H1 (cell line): Measurements from ENCODE around the gene RBBP8. TPM values are rescaled to one million over a fixed set of nuclear protein-coding genes. Genes with fewer than 3 reads are reported as not detected.

Source experiments
- CTCF ChIA-PET: fragments of 300-600 bp; sonication (Branson Sonifier 250); formaldehyde crosslinking; loops from one replicate; lab custom pipeline; 2021; ENCODE audit not compliant: partially characterized antibody; lab: Charles Lee
- POLR2A ChIA-PET: fragments of 300-600 bp; sonication (Branson Sonifier 250); formaldehyde crosslinking; loops from one replicate; lab custom pipeline; 2021; ENCODE audit warnings: inconsistent platforms; ENCODE audit not compliant: partially characterized antibody; lab: Charles Lee
- DNase-seq, 2 experiments: peaks; one replicate each; pipeline versions ENCODE4 v3.0.0 to v3.0.0-alpha.2; 2010 to 2022; ENCODE audit warnings: low spot score in 2 of 2, low read depth in 1 of 2, mixed read lengths in 1 of 2
- FAIRE-seq: peaks from 2 replicates; lab custom pipeline; 2011; peaks lifted over from hg19 to GRCh38; lab: Jason Lieb, UNC
- H2AFZ ChIP-seq: 2 replicates; pipeline ENCODE4 v1.8.1; 2012; ENCODE audit warnings: low read length, inconsistent platforms
- H2AK5ac ChIP-seq: 2 replicates; pipeline ENCODE4 v1.6.1; 2013; ENCODE audit warnings: low read depth, low read length
- H2BK120ac ChIP-seq: replicated peaks from 2 replicates; pipeline ENCODE3; 2013; ENCODE audit warnings: low read depth, low read length, inconsistent platforms
- H2BK12ac ChIP-seq: 2 replicates; pipeline ENCODE4 v1.6.1; 2013; ENCODE audit warnings: low read depth, low read length
- H2BK15ac ChIP-seq: 2 replicates; pipeline ENCODE4 v1.6.1; 2013; ENCODE audit warnings: low read length
- H2BK20ac ChIP-seq: 2 replicates; pipeline ENCODE4 v1.6.1; 2013; ENCODE audit warnings: low read length
- H2BK5ac ChIP-seq: 2 replicates; pipeline ENCODE4 v1.6.1; 2013; ENCODE audit warnings: low read depth, low read length
- H3K14ac ChIP-seq: 2 replicates; pipeline ENCODE4 v1.6.1; 2013; ENCODE audit warnings: inconsistent platforms; ENCODE audit not compliant: insufficient read length
- H3K18ac ChIP-seq: 2 replicates; pipeline ENCODE4 v1.6.1; 2013; ENCODE audit warnings: low read length; ENCODE audit errors: extremely low read depth
- H3K23ac ChIP-seq: 2 replicates; pipeline ENCODE4 v1.6.1; 2013; ENCODE audit warnings: inconsistent platforms; ENCODE audit not compliant: insufficient read length
- H3K23me2 ChIP-seq: 2 replicates; pipeline ENCODE4 v1.6.1; 2013; ENCODE audit warnings: low read depth, low read length
- H3K27ac ChIP-seq: 2 replicates; pipeline ENCODE4 v1.6.1; 2011; ENCODE audit warnings: low read depth, low read length, inconsistent platforms
- H3K27me3 ChIP-seq, 4 experiments: replicated peaks in 1 of 4; 1 replicate in 1 of 4; 2 replicates in 3 of 4; pipeline versions ENCODE4 v1.6.1 to v1.8.1; 2011 to 2013; ENCODE audit warnings: low read length in 3 of 4, mild to moderate bottlenecking in 3 of 4, inconsistent platforms in 2 of 4, mixed read lengths in 2 of 4, moderate library complexity in 1 of 4; ENCODE audit not compliant: control insufficient read depth in 3 of 4, insufficient read depth in 3 of 4; ENCODE audit errors: extremely low read depth in 1 of 4
- H3K36me3 ChIP-seq, 4 experiments: 2 replicates each; pipeline versions ENCODE4 v1.6.1 to v1.8.1; 2011 to 2013; ENCODE audit warnings: mild to moderate bottlenecking in 4 of 4, low read length in 3 of 4, moderate library complexity in 2 of 4, control low read depth in 1 of 4, inconsistent platforms in 1 of 4; ENCODE audit not compliant: insufficient read depth in 4 of 4, control insufficient read depth in 2 of 4
- H3K4ac ChIP-seq: replicated peaks from 2 replicates; pipeline ENCODE3; 2013; ENCODE audit warnings: low read length, low read depth, mixed read lengths, inconsistent platforms; ENCODE audit not compliant: insufficient read length
- H3K4me1 ChIP-seq, 4 experiments: replicated peaks in 1 of 4; 1 replicate in 1 of 4; 2 replicates in 3 of 4; pipeline versions ENCODE4 v1.6.1 to v1.8.1; 2011 to 2013; ENCODE audit warnings: low read length in 3 of 4, inconsistent platforms in 2 of 4, mixed read lengths in 1 of 4; ENCODE audit not compliant: insufficient read depth in 4 of 4, control insufficient read depth in 3 of 4
- H3K4me2 ChIP-seq, 2 experiments: 2 replicates each; pipeline versions ENCODE4 v1.6.1 to v1.8.1; 2011 to 2013; ENCODE audit warnings: low read depth in 2 of 2, low read length in 2 of 2, control low read depth in 1 of 2, inconsistent platforms in 1 of 2, mild to moderate bottlenecking in 1 of 2; ENCODE audit not compliant: insufficient read depth in 1 of 2
- H3K4me3 ChIP-seq, 4 experiments: fragments of 200-600, 300-600 bp in 1 of 4; sonication (generic), shearing (Covaris generic), sonication (Bioruptor Twin) in 1 of 4; 2 replicates each; pipeline versions ENCODE4 v1.5.1 to v1.8.1; 2011 to 2016; ENCODE audit warnings: low read length in 4 of 4, low read depth in 3 of 4, control low read depth in 2 of 4, inconsistent platforms in 2 of 4, mild to moderate bottlenecking in 2 of 4, mixed read lengths in 1 of 4, moderate library complexity in 1 of 4; ENCODE audit not compliant: insufficient read depth in 2 of 4; ENCODE audit errors: extremely low read depth in 1 of 4
- H3K56ac ChIP-seq: replicated peaks from 2 replicates; pipeline ENCODE3; 2013; ENCODE audit warnings: low read depth, mild to moderate bottlenecking, mixed read lengths, low read length, inconsistent platforms; ENCODE audit not compliant: insufficient read length
- H3K79me1 ChIP-seq: 2 replicates; pipeline ENCODE4 v1.6.1; 2013; ENCODE audit warnings: low read depth, low read length, control low read depth
- H3K79me2 ChIP-seq, 2 experiments: 2 replicates each; pipeline versions ENCODE4 v1.6.1 to v1.8.1; 2012 to 2013; ENCODE audit warnings: low read length in 2 of 2, mild to moderate bottlenecking in 2 of 2, inconsistent platforms in 1 of 2; ENCODE audit not compliant: insufficient read depth in 2 of 2, control insufficient read depth in 1 of 2
- H3K9ac ChIP-seq, 4 experiments: replicated peaks in 1 of 4; 1 replicate in 1 of 4; 2 replicates in 3 of 4; pipeline versions ENCODE4 v1.6.1 to v1.8.1; 2011 to 2013; ENCODE audit warnings: low read depth in 3 of 4, low read length in 3 of 4, control low read depth in 2 of 4, mild to moderate bottlenecking in 2 of 4, moderate library complexity in 2 of 4, inconsistent platforms in 1 of 4; ENCODE audit errors: extremely low read depth in 1 of 4
- H3K9me3 ChIP-seq, 2 experiments: 2 replicates each; pipeline versions ENCODE4 v1.6.1 to v1.8.1; 2012 to 2013; ENCODE audit warnings: mild to moderate bottlenecking in 2 of 2, moderate library complexity in 2 of 2, control low read depth in 1 of 2, inconsistent platforms in 1 of 2, low read depth in 1 of 2, low read length in 1 of 2, mixed read lengths in 1 of 2; ENCODE audit not compliant: insufficient read depth in 2 of 2
- H4K20me1 ChIP-seq, 2 experiments: replicated peaks in 1 of 2; 2 replicates each; pipeline versions ENCODE3 to v1.8.1; 2011 to 2013; ENCODE audit warnings: inconsistent platforms in 2 of 2, low read length in 2 of 2, mild to moderate bottlenecking in 1 of 2; ENCODE audit not compliant: insufficient read depth in 2 of 2, control insufficient read depth in 1 of 2
- H4K5ac ChIP-seq: 2 replicates; pipeline ENCODE4 v1.6.1; 2013; ENCODE audit warnings: low read length, low read depth, mixed read lengths, inconsistent platforms; ENCODE audit not compliant: insufficient read length
- H4K8ac ChIP-seq: 2 replicates; pipeline ENCODE4 v1.8.0; 2013; ENCODE audit warnings: mild to moderate bottlenecking, moderate library complexity, low read length, inconsistent platforms; ENCODE audit not compliant: insufficient read depth; ENCODE audit errors: extremely low read depth
- H4K91ac ChIP-seq: replicated peaks from 2 replicates; pipeline ENCODE3; 2013; ENCODE audit warnings: low read length, mixed read lengths, inconsistent platforms; ENCODE audit not compliant: insufficient read length
- ATF2 ChIP-seq: IDR thresholded peaks from 2 replicates; pipeline ENCODE4 v1.6.1; 2012; ENCODE audit warnings: low read length, inconsistent platforms
- ATF3 ChIP-seq: IDR thresholded peaks from 2 replicates; pipeline ENCODE4 v1.6.1; 2011; ENCODE audit warnings: low read depth, mild to moderate bottlenecking, low read length; ENCODE audit not compliant: insufficient read depth
- KDM1A ChIP-seq: fragments of 200-600, 300-600 bp; sonication (generic); IDR thresholded peaks from 2 replicates; pipeline ENCODE4 v1.7.1; 2016; ENCODE audit warnings: mild to moderate bottlenecking, low read length, borderline replicate concordance
- NANOG ChIP-seq: IDR thresholded peaks from 2 replicates; pipeline ENCODE4 v1.6.1; 2011; ENCODE audit warnings: low read length, low read depth, mild to moderate bottlenecking, inconsistent platforms; ENCODE audit not compliant: insufficient read depth, poor library complexity, severe bottlenecking
- RBBP5 ChIP-seq: IDR thresholded peaks from 2 replicates; pipeline ENCODE4 v1.7.1; 2012; ENCODE audit warnings: low read depth, mild to moderate bottlenecking, inconsistent platforms, low read length, moderate library complexity, borderline replicate concordance
- WGBS, 2 experiments: shearing (Covaris generic) in 1 of 2; methylation state at CpG; one replicate each; pipeline versions ENCODE4 v1.1.6 to v1.1.7; 2013 to 2015; ENCODE audit warnings: low lambda C conversion rate in 2 of 2, mixed read lengths in 2 of 2, inconsistent platforms in 1 of 2, low coverage in 1 of 2, missing lambda C conversion rate in 1 of 2; ENCODE audit not compliant: insufficient replicate concordance in 2 of 2, insufficient coverage in 1 of 2, insufficient read length in 1 of 2; ENCODE audit errors: extremely low coverage in 1 of 2, missing lambda C conversion rate in 1 of 2; 5-methylcytosine and 5-hydroxymethylcytosine counted together
- polyA plus RNA-seq, 7 experiments: library from polyadenylated mRNA; depleted of rRNA in 3 of 7; stranded (reverse) in 5 of 7; unstranded in 2 of 7; fragments of >200 nt in 5 of 7; fragments of 200-250 nt in 2 of 7; gene quantifications; 1 replicate in 5 of 7; 2 replicates in 1 of 7; 4 replicates in 1 of 7; pipeline versions ENCODE4 v1.2.1 to v1.2.3, GENCODE V29; 2011 to 2013; ENCODE audit warnings: missing spikeins in 2 of 7, mixed read lengths in 2 of 7
- total RNA-seq: library from RNA; stranded (reverse); fragmentation: NEBNext Ultra II Directional; extraction: Animal tissue kit (Norgen Biotek cat#: 25700); gene quantifications from 2 replicates; pipeline ENCODE4 v1.2.1, GENCODE V29; 2021

RBBP8 gene
- total and polyA plus RNA-seq, 2 of the 8 experiments (the other 6 are each of a cell fraction or from before 2014, with no cell fraction given) = 16.1 to 65.8 TPM

GRCh38 chr18:22912835-22913234 is 20.3 kb upstream of the RBBP8 start:
- DNase-seq = no peak
- Histone ChIP-seq H3K27me3 (no peaks in the 10 kb centered on the region), H2BK20ac (no peak overlapping the region; the same call in 1 of the 2 replicates), H3K14ac (no peak overlapping the region), H3K4ac (no peak overlapping the region), H3K4me1 (peaks cover 3 to 24% (median 12%) of the 10 kb centered on the region in 4 experiments; a peak in 5 of 7 replicates), H3K4me2 (peak overlapping the region in 1 of 2 experiments; percentile 58; a peak in 1 of 4 replicates), H4K91ac (no peak overlapping the region), H2AFZ (no peak overlapping the region), H3K9me3 (no peaks in the 10 kb centered on the region), H3K79me1 (no peaks in the 10 kb centered on the region), H2BK12ac (no peak overlapping the region), H2BK120ac (no peak overlapping the region), H2AK5ac (no peak overlapping the region), H3K4me3 (no peak overlapping the region; a peak in 1 of 8 replicates), H3K56ac (no peak overlapping the region), H3K36me3 (no peaks in the 10 kb centered on the region), H2BK15ac (no peak overlapping the region), H4K5ac (no peak overlapping the region), H4K20me1 (no peaks in the 10 kb centered on the region), H3K18ac (no peak overlapping the region), H3K23ac (no peak overlapping the region), H3K9ac (no peak overlapping the region), H4K8ac (no peak overlapping the region), H3K23me2 (no peaks in the 10 kb centered on the region), H2BK5ac (no peak overlapping the region), H3K79me2 (no peaks in the 10 kb centered on the region), H3K27ac (no peak overlapping the region)
- CTCF ChIA-PET = interaction anchor here (1.2 to 1.8 kb wide), 2 partner anchors 13 to 17 kb away, joined by 3 to 6 read pairs; no protein-coding TSS in a partner anchor
- TF ChIP-seq KDM1A (no peak), ATF2 (no peak), ATF3 (no peak), NANOG (no peak), RBBP5 (no peak)
- 88% methylated on average over 1 of the region's 1 CpG; no CpG with 5 or more reads in 1 of the 2 experiments for WGBS, 2 experiments
- POLR2A ChIA-PET = interaction anchor here (1.5 kb wide), 1 partner anchor 29 kb away, joined by 3 read pairs; no protein-coding TSS in a partner anchor
- FAIRE-seq = no peak
